GM19023 (cell line): Measurements from ENCODE around the gene DVL2.

Source experiments
- ATAC-seq: cut with Tn5 transposase; IDR thresholded peaks from one replicate; pipeline ENCODE4 v1.9.1; 2021; ENCODE audit warnings: mild to moderate bottlenecking, moderate library complexity; ENCODE audit not compliant: unreplicated experiment

Gene DVL2

DNA sequence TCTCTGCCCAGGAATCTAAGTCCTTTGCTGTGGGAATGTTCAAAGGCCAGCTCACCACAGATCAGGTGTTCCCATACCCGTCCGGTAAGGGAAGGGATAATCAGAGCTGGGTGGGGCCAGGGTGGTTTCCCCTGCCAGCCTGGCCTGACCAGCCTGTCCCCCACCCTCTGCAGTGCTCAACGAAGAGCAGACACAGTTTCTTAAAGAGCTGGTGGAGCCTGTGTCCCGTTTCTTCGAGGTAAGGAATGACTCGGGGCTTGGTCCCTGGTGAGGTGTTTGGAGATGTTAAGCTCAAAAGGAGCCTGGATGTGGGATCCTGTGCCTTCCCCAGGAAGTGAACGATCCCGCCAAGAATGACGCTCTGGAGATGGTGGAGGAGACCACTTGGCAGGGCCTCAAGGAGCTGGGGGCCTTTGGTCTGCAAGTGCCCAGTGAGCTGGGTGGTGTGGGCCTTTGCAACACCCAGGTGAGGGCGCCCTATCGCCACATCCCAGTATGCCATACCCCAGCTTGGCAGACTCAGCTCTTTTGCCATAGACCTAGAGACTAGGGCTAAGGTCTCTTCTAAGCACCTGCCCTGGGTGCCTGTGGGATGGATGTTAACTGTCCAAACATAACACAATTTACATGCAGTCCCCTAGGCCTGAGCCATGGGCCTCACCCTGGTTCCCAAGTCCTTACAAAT is 13.6 kb downstream of the DVL2 start:
- no peak for ATAC-seq

GRCh38 chr17:7219812-7220592 is 14.3 kb downstream of the DVL2 start, which contains the start of the genes ACADVL and DLG4:
Gene ACADVL (plus strand): TSS chr17:7219938. CDS start chr17:7219985, 47 bp downstream.
Gene DLG4 (minus strand): TSS chr17:7219836.
- ATAC-seq, result peak; percentile 65

DNA sequence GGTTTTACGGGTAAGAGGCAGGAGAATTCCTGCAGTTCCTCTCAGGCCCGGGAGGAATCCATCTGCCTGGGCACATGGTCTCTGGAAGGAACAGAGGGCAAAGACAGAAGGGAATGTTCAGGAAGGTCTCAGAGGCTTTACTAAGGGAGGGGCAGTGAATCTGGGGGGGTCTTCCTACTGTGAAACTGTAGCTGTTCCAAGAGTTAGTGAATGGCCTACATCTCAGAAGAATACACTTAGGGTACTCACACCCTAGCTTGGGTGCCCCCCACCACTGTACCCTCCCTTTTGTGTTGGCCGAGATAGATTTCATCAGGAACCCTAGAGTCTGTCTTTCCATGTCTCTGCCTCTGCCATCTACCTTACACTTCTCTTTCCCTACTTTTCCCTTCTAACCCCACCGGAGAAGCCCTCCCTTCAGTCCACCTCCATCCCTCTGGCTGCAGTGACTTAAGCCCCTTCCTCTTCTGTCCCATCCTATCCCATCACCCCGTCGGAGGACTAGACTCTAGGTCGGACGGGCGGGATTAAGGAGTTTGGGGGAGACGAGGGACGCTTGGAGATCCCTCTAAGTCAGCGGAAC is 15.0 kb downstream of the DVL2 start:
- no peak for ATAC-seq

GRCh38 chr17:7218758-7219157 is 15.6 kb downstream of the DVL2 start:
- no peak for ATAC-seq

DNA sequence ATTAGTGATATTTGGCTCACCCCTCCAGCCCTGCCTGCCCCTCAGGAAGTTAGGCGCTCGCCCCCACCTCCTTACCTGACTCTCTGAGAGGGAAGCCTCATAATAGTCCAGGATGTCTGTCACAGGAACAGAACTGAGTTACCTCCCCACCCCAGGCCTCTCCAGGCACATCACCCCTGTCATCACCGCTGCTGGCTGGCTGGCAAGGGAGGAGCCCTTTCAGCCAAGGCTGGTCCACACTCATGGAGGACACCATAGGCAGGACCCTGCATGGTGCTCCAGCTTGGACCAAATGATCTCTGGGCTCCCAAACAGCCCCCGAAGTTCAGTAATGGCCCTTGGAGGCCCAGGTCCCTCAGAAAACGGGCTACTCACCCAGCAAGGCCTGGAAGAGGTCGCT is 16.2 kb downstream of the DVL2 start:
- no peak for ATAC-seq

GRCh38 chr17:7217113-7217987 is 17.0 kb downstream of the DVL2 start:
- ATAC-seq, result no peak

DNA sequence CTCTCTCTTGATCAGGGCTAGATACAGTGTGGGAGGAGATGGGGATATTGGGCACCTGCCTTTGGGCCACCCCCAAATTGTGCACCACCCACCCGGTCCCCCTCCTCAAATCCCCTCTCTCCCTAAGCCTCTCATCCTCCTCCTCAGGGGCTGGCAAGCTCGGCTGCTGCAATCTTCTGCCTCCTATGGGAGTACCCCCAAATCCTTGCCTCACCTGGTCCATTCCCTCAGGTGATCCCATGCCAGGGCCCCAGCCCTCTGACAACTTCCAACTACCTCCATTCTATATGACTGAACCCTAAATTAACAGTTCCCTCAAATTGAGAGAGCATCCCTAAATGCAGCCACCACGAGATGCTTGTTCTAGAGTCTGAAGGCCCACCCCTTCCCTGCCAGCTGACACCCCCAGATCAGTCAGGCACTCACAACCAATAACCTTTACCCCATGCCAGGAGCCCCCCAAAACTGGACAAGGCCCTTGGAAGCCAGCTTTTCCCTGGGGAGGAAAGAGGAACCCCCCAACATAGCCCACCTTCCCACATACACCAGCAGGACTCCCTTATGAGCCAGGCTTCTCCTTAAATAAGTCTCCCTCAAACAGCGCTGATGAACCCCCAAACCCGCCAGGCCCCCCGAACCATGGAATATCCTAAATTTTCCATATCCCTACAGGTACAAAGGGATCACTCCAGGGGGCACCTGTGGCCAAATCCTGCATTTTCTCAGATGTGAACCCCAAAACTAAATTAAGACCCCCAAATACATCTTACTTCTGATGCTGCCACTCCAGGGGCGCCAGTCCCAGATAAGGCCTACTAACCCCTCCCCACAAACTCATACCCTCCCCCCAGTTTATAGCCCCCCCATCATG is 17.8 kb downstream of the DVL2 start:
- no peak for ATAC-seq

- ATAC-seq, result no peak
Measured at GRCh38 chr17:7215652-7216180, 18.6 kb downstream of the DVL2 start.

DNA sequence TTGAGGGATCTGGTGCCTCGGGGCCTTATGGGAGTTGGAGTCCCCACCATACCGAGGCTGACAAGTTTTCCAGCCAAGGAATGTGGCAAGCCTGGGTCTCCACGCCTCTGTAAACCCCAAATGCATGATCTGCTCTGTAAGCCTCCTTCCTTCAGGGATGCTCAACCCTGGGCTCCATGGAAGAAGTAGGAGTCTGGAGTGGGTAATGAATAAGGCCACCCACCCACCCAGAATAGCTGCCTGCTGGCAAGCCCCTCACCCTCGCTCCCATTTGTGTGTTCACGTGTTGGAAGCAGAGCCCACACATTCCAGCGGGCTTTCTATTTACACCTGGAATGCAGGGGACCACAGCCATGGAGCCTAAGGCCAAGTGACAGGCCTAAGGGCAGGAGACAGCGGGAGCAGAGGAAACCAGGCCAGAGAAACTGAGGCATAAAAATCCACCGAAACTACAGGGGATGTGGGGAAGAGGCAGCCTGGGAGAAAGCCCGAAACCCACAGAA is 19.1 kb downstream of the DVL2 start:
- ATAC-seq, result no peak

DNA sequence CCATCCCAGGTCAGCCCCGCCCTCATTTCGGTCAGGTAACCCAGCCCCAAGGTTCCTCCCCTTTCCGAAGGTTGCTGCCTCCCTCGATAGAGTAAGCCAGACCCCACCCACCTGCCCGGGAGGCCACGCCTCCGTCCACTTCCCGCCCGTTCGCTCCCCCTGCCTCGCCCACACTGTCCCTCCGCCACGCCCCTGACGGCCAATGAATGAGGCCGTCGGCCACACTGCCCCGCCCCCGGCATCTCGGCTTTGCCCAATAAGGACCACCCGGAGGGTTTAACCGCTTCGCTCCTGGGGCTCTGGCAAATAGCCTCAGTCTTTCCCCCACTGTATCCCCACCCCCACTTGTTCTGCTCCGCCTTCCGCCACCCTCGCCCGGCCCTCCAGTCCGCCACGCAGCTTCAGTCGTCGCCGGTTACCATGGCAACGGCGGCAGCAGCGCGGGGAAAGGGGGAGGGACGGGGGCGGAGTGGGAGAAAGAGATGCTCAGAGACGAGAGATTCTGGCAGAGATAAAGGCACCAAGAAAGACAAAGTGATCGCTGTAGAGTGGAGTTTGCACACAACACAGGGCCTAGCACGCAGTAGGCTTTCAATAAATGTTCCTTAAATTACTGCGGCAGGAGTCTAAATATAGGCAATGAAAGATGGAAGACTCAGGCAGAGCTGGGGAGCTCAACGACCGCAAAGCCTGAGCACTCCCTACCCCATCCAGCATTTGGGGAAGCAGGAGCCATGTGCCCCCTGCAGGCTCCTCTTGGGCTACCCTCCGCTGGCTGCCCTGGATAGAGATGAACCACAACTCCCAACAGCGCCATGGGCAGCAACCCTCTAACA is 19.8 kb downstream of the DVL2 start:
- peak; percentile 69 for ATAC-seq

DNA sequence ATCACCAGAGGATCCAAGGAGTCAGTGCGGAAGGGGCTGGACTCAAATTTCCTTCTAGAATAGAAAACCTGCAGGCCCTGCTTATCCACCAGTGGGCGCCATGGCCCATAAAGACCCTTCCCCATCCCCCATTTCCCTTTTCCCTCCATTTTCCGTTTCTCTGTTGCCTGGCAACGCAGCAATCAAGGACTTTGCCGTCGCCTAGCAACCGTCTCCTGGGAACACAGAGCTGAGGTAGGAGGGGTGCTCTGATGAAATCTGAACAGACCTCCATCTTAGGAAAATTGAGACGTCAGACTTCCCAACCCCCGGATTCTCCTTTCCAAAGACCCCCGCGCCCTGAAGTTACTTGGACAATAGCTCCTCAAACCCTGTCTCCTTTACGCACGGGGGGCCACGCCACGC is 20.4 kb downstream of the DVL2 start:
- no peak for ATAC-seq

- no peak for ATAC-seq
Measured at GRCh38 chr17:7211491-7212273, 22.6 kb downstream of the DVL2 start.

- no peak for ATAC-seq
Measured at GRCh38 chr17:7208754-7209460, 25.4 kb downstream of the DVL2 start.

DNA sequence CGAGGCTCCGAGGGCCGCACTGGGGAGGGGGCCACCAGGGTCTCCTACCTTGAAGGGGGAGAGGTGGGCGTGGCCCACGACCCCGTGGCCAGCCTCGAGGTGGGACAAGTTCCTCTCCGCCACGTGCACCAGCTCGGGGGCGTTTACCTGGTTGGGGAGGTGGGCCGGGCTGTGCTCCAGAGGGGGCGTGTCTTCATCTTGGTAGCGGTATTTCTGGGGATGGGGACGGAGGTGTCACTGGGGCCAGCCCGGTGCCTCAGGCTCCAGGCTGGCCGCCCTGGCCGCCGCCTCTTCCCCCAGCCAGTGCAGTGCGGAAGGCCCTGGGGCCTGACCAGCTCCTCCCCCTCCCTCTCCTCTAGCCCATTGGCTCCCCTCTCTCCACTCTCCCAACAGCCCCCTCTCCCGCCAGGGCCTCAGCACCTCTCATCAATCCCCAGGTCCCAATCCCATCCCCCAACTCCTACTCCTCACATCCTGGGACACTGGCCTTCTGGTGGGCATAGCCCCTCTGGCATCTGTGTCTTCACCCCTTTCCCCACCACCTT is 26.2 kb downstream of the DVL2 start:
- no peak for ATAC-seq

DNA sequence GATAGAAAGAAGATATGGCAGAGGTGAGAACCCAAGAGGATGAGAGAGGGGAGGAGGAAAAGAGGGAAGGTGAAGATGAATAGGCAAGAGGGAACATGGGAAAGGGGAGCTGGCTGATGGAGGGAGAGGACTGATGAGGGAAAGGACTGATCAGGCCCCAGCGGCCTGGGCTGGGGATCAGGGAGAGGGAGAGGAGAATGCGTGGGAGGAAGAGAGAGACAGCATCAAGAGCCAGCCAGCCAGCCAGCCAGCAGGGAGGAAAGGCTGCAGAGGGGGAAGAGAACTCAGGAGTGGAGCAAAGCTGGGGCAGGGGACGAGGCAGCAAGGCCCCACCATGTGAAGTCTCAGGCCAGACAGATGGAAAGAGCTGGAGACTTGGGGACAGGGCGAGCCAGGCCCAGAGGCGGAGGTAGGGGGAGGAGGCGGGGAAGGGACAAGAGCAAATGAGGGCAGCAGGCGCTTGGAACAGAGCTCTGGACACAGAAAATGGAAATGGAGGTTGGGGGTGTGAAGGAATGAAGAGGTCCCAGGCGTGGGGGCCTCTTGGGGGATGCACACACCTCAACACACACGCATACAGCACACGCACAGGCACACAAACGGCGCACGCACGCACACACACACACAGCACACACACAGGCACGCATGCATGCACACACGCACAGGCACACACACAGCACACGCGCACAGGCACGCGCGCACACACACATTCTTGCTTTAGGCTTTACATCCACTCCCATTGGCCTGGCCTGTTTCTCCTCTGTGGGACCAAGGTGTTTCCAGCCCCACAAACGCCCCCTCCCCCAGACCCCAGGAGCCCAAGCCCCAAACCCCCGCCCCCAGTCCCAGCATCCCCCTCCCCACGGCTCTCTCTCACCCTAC is 27.0 kb downstream of the DVL2 start:
- ATAC-seq, result no peak

- ATAC-seq, result no peak
Measured at GRCh38 chr17:7205561-7205960, 28.8 kb downstream of the DVL2 start.
